Muscle layer of colon (tissue), 2 donors: ENCODE data around the gene SPINT1.
"Not testable (repeated sequence)": the region's sequence is repeated elsewhere in the genome, so short reads cannot be mapped to it uniquely, and the experiment has no call there.

Experiments
- H3K27ac ChIP-seq: one replicate; pipeline ENCODE4 v1.7.0; 2013; ENCODE audit warnings: low read depth, mild to moderate bottlenecking, low read length, moderate library complexity
- H3K27me3 ChIP-seq, 2 donors: one replicate each; pipeline ENCODE4 v1.7.0; 2013; ENCODE audit warnings: low read length in 2 of 2, mild to moderate bottlenecking in 2 of 2; ENCODE audit not compliant: insufficient read depth in 2 of 2, control insufficient read depth in 1 of 2
- H3K36me3 ChIP-seq: one replicate; pipeline ENCODE4 v1.7.0; 2013; ENCODE audit warnings: mild to moderate bottlenecking, low read length; ENCODE audit not compliant: insufficient read depth
- H3K4me1 ChIP-seq: one replicate; pipeline ENCODE4 v1.7.0; 2013; ENCODE audit warnings: mild to moderate bottlenecking, low read length; ENCODE audit not compliant: insufficient read depth
- H3K4me3 ChIP-seq, 2 donors: one replicate each; pipeline ENCODE4 v1.7.0; 2013; ENCODE audit warnings: low read length in 2 of 2, low read depth in 1 of 2, mild to moderate bottlenecking in 1 of 2, moderate library complexity in 1 of 2
- H3K9ac ChIP-seq: one replicate; pipeline ENCODE4 v1.7.0; 2013; ENCODE audit warnings: low read length
- H3K9me3 ChIP-seq: one replicate; pipeline ENCODE4 v1.7.0; 2013; ENCODE audit warnings: mild to moderate bottlenecking, low read length
- donor health status: abdominal sarcoma.
- donor health status: Adenocarcinoma of cecum.

SPINT1 gene

GRCh38 chr15:40850576-40851112, 6.8 kb downstream of the SPINT1 start:
- Histone ChIP-seq H3K27ac (no peak overlapping the region), H3K4me1 (no peaks in the 10 kb centered on the region), H3K27me3 (peaks cover 6 to 14% of the 10 kb centered on the region in 2 donors), H3K36me3 (no peaks in the 10 kb centered on the region), H3K9me3 (no peaks in the 10 kb centered on the region), H3K9ac (no peak overlapping the region), H3K4me3 (no peak overlapping the region)

GRCh38 chr15:40852529-40852928, 8.7 kb downstream of the SPINT1 start:
- Histone ChIP-seq H3K4me1 (no peaks in the 10 kb centered on the region), H3K27me3 (no peaks in the 10 kb centered on the region), H3K9me3 (no peaks in the 10 kb centered on the region), H3K27ac (no peak overlapping the region), H3K9ac (no peak overlapping the region), H3K36me3 (no peaks in the 10 kb centered on the region), H3K4me3 (no peak overlapping the region)

GRCh38 chr15:40853241-40853890, 9.5 kb downstream of the SPINT1 start:
- H3K9me3 ChIP-seq = no peaks in the 10 kb centered on the region
- H3K27ac ChIP-seq = no peak overlapping the region
- H3K36me3 ChIP-seq = no peaks in the 10 kb centered on the region
- no peak overlapping the region for H3K4me3 ChIP-seq
- H3K27me3 ChIP-seq = no peaks in the 10 kb centered on the region
- no peaks in the 10 kb centered on the region for H3K4me1 ChIP-seq
- H3K9ac ChIP-seq = no peak overlapping the region

- Histone ChIP-seq H3K4me3 (no peak overlapping the region), H3K27me3 (peaks cover 0 to 5% of the 10 kb centered on the region in 2 donors), H3K27ac (no peak overlapping the region), H3K9ac (no peak overlapping the region), H3K9me3 (no peaks in the 10 kb centered on the region), H3K4me1 (no peaks in the 10 kb centered on the region), H3K36me3 (no peaks in the 10 kb centered on the region)
Observed at GRCh38 chr15:40854161-40854560, 10.3 kb downstream of the SPINT1 start.

GRCh38 chr15:40855706-40856234, 11.9 kb downstream of the SPINT1 start:
- no peak overlapping the region for H3K4me3 ChIP-seq
- no peaks in the 10 kb centered on the region for H3K9me3 ChIP-seq
- no peak overlapping the region for H3K9ac ChIP-seq
- no peaks in the 10 kb centered on the region for H3K4me1 ChIP-seq
- peaks cover 0 to 9% of the 10 kb centered on the region in 2 donors for H3K27me3 ChIP-seq
- no peak overlapping the region for H3K27ac ChIP-seq
- no peaks in the 10 kb centered on the region for H3K36me3 ChIP-seq

- no peak overlapping the region for H3K4me3 ChIP-seq
- H3K27ac ChIP-seq = no peak overlapping the region
- H3K36me3 ChIP-seq = no peaks in the 10 kb centered on the region
- no peak overlapping the region for H3K9ac ChIP-seq
- H3K27me3 ChIP-seq = peaks cover 0 to 9% of the 10 kb centered on the region in 2 donors
- H3K9me3 ChIP-seq = no peaks in the 10 kb centered on the region
- no peaks in the 10 kb centered on the region for H3K4me1 ChIP-seq
Observed at GRCh38 chr15:40856746-40857145, 12.9 kb downstream of the SPINT1 start.

- H3K4me1 ChIP-seq = no peaks in the 10 kb centered on the region
- no peak overlapping the region for H3K27ac ChIP-seq
- no peak overlapping the region for H3K9ac ChIP-seq
- peaks cover 0 to 9% of the 10 kb centered on the region in 2 donors for H3K27me3 ChIP-seq
- H3K36me3 ChIP-seq = no peaks in the 10 kb centered on the region
- H3K9me3 ChIP-seq = no peaks in the 10 kb centered on the region
- H3K4me3 ChIP-seq = no peak overlapping the region
Observed at GRCh38 chr15:40857601-40858341, 13.9 kb downstream of the SPINT1 start.

GRCh38 chr15:40858706-40859105, 14.9 kb downstream of the SPINT1 start:
- H3K27me3 ChIP-seq = peaks cover 0 to 9% of the 10 kb centered on the region in 2 donors
- H3K36me3 ChIP-seq = no peaks in the 10 kb centered on the region
- no peaks in the 10 kb centered on the region for H3K4me1 ChIP-seq
- no peaks in the 10 kb centered on the region for H3K9me3 ChIP-seq
- H3K9ac ChIP-seq = no peak overlapping the region
- H3K27ac ChIP-seq = no peak overlapping the region
- H3K4me3 ChIP-seq = no peak overlapping the region

- H3K27ac ChIP-seq = no peak overlapping the region
- no peaks in the 10 kb centered on the region for H3K36me3 ChIP-seq
- H3K9ac ChIP-seq = no peak overlapping the region
- peaks cover 0 to 12% of the 10 kb centered on the region in 2 donors for H3K27me3 ChIP-seq
- no peak overlapping the region for H3K4me3 ChIP-seq
- no peaks in the 10 kb centered on the region for H3K4me1 ChIP-seq
- no peaks in the 10 kb centered on the region for H3K9me3 ChIP-seq
Observed at GRCh38 chr15:40859206-40859851, 15.5 kb downstream of the SPINT1 start.

- peaks cover 0 to 20% of the 10 kb centered on the region in 2 donors for H3K27me3 ChIP-seq
- not testable (repeated sequence) for H3K4me1 ChIP-seq, H3K36me3 ChIP-seq, H3K9ac ChIP-seq, H3K4me3 ChIP-seq, H3K27ac ChIP-seq, H3K9me3 ChIP-seq
Observed at GRCh38 chr15:40861147-40861546, 17.3 kb downstream of the SPINT1 start.

GRCh38 chr15:40863660-40864270, 19.9 kb downstream of the SPINT1 start:
- H3K27me3 ChIP-seq = peaks cover 0 to 19% of the 10 kb centered on the region in 2 donors
- H3K27ac ChIP-seq = no peak overlapping the region
- H3K9me3 ChIP-seq = no peaks in the 10 kb centered on the region
- no peaks in the 10 kb centered on the region for H3K4me1 ChIP-seq
- no peak overlapping the region for H3K9ac ChIP-seq
- H3K4me3 ChIP-seq = no peak overlapping the region
- H3K36me3 ChIP-seq = no peaks in the 10 kb centered on the region
